SU-DHL-6 (cell line): ENCODE measurements around the gene OGDH.

Experiments
- EZH2phosphoT487 ChIP-seq: fragments of 200-600 bp; sonication (generic), shearing (Covaris generic); conservative IDR thresholded peaks from 2 replicates; pipeline ENCODE4 v1.6.1; 2018; ENCODE audit warnings: mild to moderate bottlenecking, antibody characterized with exemption, low read length, moderate library complexity, mixed read lengths
- TF ChIP-seq, protein P1 (sequence below): fragments of 200-600 bp; sonication (generic); IDR thresholded peaks from one replicate; pipeline ENCODE4 v1.5.1; 2017; ENCODE audit warnings: antibody characterized with exemption, mild to moderate bottlenecking, low read length, moderate library complexity; ENCODE audit not compliant: insufficient read depth, poor library complexity, severe bottlenecking

DNA sequence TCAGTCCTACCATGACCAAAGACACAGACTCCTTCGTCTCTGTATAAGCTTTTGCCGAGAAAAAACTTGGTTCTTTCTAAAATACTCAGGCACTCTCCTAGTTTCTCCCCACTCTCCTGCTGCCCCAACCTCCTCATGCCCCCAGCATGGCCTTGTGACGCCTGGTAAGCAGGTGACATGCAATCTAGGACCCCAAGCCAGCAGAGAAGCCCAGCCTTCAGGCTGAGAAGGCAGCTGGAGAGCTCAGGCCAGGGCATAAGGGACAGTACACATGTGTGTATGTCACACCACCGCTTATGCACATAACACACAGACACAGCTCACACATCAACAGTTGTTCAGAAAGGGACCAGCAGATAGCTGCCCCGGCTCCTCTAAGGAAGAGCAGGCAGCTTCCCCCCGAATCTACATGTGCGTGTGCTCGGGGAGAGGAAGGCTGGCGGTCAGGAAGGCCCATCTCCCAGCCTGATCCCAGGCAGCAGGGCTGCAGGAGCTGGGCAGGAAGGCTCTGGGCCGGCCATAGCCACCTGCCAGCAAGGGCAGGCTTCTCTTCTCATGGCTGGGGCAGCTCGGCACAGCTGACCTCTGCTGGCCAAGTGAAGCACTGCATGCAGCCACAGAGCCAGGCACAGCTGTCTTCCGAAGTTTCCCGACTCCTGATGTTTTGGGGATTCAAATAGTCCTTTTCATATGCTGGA lies 41.2 kb upstream of the OGDH start:
- TF ChIP-seq, protein P1, sequence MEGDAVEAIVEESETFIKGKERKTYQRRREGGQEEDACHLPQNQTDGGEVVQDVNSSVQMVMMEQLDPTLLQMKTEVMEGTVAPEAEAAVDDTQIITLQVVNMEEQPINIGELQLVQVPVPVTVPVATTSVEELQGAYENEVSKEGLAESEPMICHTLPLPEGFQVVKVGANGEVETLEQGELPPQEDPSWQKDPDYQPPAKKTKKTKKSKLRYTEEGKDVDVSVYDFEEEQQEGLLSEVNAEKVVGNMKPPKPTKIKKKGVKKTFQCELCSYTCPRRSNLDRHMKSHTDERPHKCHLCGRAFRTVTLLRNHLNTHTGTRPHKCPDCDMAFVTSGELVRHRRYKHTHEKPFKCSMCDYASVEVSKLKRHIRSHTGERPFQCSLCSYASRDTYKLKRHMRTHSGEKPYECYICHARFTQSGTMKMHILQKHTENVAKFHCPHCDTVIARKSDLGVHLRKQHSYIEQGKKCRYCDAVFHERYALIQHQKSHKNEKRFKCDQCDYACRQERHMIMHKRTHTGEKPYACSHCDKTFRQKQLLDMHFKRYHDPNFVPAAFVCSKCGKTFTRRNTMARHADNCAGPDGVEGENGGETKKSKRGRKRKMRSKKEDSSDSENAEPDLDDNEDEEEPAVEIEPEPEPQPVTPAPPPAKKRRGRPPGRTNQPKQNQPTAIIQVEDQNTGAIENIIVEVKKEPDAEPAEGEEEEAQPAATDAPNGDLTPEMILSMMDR = peak; percentile 97
- no peak for TF ChIP-seq EZH2phosphoT487
